ENCODE results near the gene ZMYND12.

ZMYND12 gene

GRCh38 chr1:42482635-42483153, 26.9 kb upstream of the ZMYND12 start:
- TF ChIP-seq FOXP2 (optimal IDR thresholded peaks at IDR 0.05; ENCODE audit: borderline replicate concordance, extremely low read depth, extremely low read length, insufficient read depth) (no peak), REST (IDR thresholded peaks at IDR 0.05; ENCODE audit: insufficient read depth in 1 of 2, low read depth in 2 of 2, low read length in 2 of 2) (no peak), POLR2AphosphoS5 (IDR thresholded peaks at IDR 0.05; ENCODE audit: low read depth, low read length) (no peak), TAF1 (IDR thresholded peaks at IDR 0.05; ENCODE audit: borderline replicate concordance, insufficient read depth, low read length) (no peak), SIN3A (IDR thresholded peaks at IDR 0.05; ENCODE audit: borderline replicate concordance, insufficient read depth, low read length) (no peak)

- no peak for TF ChIP-seq TAF1 (IDR thresholded peaks at IDR 0.05; ENCODE audit: borderline replicate concordance, insufficient read depth, low read length)
- no peak for TF ChIP-seq REST (IDR thresholded peaks at IDR 0.05; ENCODE audit: insufficient read depth in 1 of 2, low read depth in 2 of 2, low read length in 2 of 2)
- no peak for TF ChIP-seq FOXP2 (optimal IDR thresholded peaks at IDR 0.05; ENCODE audit: borderline replicate concordance, extremely low read depth, extremely low read length, insufficient read depth)
- no peak for TF ChIP-seq POLR2AphosphoS5 (IDR thresholded peaks at IDR 0.05; ENCODE audit: low read depth, low read length)
- TF ChIP-seq SIN3A (IDR thresholded peaks at IDR 0.05; ENCODE audit: borderline replicate concordance, insufficient read depth, low read length), result no peak
Measured at GRCh38 chr1:42480921-42481320, 25.1 kb upstream of the ZMYND12 start.

DNA sequence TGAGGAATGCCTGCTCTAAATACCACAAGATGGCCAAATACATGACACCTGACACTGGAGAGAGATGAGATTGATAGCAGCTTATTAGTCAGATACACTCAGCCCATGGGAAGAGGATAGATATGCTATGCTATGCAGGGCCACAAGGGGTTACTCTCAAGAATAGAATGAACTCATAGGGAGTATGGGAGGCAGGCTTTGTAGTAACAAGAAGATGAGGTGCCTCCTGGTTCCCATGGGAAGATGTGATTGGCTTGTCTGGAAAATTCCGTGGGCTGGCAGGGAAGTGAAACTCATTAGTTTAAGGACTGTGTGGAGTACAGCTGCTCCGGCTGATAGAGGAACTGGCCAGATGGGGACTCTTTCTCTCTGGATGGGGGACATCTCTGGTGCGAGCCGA, 23.8 kb upstream of the ZMYND12 start:
- TF ChIP-seq REST (IDR thresholded peaks at IDR 0.05; ENCODE audit: insufficient read depth in 1 of 2, low read depth in 2 of 2, low read length in 2 of 2) (no peak), FOXP2 (optimal IDR thresholded peaks at IDR 0.05; ENCODE audit: borderline replicate concordance, extremely low read depth, extremely low read length, insufficient read depth) (no peak), TAF1 (IDR thresholded peaks at IDR 0.05; ENCODE audit: borderline replicate concordance, insufficient read depth, low read length) (no peak), POLR2AphosphoS5 (IDR thresholded peaks at IDR 0.05; ENCODE audit: low read depth, low read length) (no peak), SIN3A (IDR thresholded peaks at IDR 0.05; ENCODE audit: borderline replicate concordance, insufficient read depth, low read length) (no peak)

DNA sequence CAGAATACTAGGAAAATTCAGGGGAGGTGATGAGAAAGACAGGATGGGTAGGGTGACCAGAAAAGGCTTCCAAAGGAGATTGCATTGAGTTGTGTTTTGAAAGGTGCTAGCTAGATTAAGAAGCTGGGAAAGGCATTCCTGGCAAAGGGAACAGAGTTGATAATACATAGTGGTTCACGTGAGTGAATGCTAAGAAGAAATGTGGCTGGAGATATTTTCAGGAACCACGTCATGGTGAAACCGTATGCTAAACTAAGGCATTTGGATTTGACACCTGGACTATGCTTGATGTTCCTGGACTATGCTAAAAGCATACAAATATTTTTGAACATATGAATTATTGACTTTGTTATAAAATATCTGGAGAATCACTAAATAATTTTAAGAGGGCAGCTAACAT, 22.0 kb upstream of the ZMYND12 start:
- TF ChIP-seq SIN3A (IDR thresholded peaks at IDR 0.05; ENCODE audit: borderline replicate concordance, insufficient read depth, low read length) (no peak), FOXP2 (optimal IDR thresholded peaks at IDR 0.05; ENCODE audit: borderline replicate concordance, extremely low read depth, extremely low read length, insufficient read depth) (no peak), REST (IDR thresholded peaks at IDR 0.05; ENCODE audit: insufficient read depth in 1 of 2, low read depth in 2 of 2, low read length in 2 of 2) (no peak)

GRCh38 chr1:42476605-42477004, 20.8 kb upstream of the ZMYND12 start:
- no peak for TF ChIP-seq POLR2AphosphoS5 (IDR thresholded peaks at IDR 0.05; ENCODE audit: low read depth, low read length)
- TF ChIP-seq FOXP2 (optimal IDR thresholded peaks at IDR 0.05; ENCODE audit: borderline replicate concordance, extremely low read depth, extremely low read length, insufficient read depth), result no peak
- no peak for TF ChIP-seq TAF1 (IDR thresholded peaks at IDR 0.05; ENCODE audit: borderline replicate concordance, insufficient read depth, low read length)
- no peak for TF ChIP-seq SIN3A (IDR thresholded peaks at IDR 0.05; ENCODE audit: borderline replicate concordance, insufficient read depth, low read length)
- TF ChIP-seq REST (IDR thresholded peaks at IDR 0.05; ENCODE audit: insufficient read depth in 1 of 2, low read depth in 2 of 2, low read length in 2 of 2), result no peak
